ENCODE measurements around the gene DAZ2.
"Not testable (repeated sequence)": the region's sequence is repeated elsewhere in the genome, so short reads cannot be mapped to it uniquely, and the experiment has no call there.

Gene DAZ2, protein sequence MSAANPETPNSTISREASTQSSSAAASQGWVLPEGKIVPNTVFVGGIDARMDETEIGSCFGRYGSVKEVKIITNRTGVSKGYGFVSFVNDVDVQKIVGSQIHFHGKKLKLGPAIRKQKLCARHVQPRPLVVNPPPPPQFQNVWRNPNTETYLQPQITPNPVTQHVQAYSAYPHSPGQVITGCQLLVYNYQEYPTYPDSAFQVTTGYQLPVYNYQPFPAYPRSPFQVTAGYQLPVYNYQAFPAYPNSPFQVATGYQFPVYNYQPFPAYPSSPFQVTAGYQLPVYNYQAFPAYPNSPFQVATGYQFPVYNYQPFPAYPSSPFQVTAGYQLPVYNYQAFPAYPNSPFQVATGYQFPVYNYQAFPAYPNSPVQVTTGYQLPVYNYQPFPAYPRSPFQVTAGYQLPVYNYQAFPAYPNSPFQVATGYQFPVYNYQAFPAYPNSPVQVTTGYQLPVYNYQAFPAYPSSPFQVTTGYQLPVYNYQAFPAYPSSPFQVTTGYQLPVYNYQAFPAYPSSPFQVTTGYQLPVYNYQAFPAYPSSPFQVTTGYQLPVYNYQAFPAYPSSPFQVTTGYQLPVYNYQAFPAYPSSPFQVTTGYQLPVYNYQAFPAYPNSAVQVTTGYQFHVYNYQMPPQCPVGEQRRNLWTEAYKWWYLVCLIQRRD

DNA sequence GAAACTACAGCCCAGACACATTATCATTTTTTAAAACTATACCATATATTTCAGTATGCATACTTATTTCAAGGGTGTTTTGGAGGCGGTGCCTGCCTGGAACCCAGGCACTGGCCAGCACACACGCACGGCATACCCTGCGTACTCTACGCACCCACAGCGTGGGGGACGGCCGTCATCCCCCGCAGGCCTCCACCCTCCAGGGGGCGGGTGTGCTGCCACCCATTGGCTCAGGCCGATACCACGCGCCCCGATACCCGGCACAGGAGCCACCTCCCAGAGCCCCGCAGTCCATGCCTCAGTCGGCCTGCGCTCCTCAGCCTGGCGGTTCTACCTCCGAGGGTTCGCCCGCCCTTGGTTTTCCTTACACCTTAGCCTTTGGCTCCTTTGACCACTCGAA, at the start of gene DAZ2:
DAZ2 (plus strand) TSS at position 301 of the 400 bp plus-strand sequence. CDS start 208 bp downstream, outside the sequence.
- not testable (repeated sequence) for DNase-seq

DNA sequence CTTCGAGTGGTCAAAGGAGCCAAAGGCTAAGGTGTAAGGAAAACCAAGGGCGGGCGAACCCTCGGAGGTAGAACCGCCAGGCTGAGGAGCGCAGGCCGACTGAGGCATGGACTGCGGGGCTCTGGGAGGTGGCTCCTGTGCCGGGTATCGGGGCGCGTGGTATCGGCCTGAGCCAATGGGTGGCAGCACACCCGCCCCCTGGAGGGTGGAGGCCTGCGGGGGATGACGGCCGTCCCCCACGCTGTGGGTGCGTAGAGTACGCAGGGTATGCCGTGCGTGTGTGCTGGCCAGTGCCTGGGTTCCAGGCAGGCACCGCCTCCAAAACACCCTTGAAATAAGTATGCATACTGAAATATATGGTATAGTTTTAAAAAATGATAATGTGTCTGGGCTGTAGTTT, 20.4 kb upstream of the DAZ2 start, which contains the start of gene DAZ1:
DAZ1 (minus strand) TSS at position 101 of the 400 bp plus-strand sequence. CDS start 208 bp downstream, outside the sequence.
- DNase-seq, result not testable (repeated sequence)

DNA sequence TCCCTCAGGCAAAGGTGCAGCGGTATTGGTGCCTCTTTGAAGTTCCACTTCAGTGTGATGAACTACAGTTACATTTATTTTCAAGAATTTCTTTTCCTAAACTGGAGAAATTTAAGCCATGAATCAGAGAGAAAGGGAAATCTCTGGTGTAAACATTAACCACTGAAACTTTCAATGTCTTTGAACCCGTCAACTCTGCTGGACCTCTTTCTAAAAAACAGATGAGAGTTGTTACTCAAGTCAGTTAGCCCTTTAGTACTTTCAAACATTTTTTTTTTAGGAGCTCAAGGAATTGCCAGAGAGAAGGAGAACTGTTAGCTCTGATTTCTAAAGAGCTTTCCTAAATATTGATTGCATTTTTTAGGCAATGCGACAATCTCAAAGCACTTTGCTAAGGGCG, 11.9 kb upstream of the DAZ2 start:
- DNase-seq, result not testable (repeated sequence)

DNA sequence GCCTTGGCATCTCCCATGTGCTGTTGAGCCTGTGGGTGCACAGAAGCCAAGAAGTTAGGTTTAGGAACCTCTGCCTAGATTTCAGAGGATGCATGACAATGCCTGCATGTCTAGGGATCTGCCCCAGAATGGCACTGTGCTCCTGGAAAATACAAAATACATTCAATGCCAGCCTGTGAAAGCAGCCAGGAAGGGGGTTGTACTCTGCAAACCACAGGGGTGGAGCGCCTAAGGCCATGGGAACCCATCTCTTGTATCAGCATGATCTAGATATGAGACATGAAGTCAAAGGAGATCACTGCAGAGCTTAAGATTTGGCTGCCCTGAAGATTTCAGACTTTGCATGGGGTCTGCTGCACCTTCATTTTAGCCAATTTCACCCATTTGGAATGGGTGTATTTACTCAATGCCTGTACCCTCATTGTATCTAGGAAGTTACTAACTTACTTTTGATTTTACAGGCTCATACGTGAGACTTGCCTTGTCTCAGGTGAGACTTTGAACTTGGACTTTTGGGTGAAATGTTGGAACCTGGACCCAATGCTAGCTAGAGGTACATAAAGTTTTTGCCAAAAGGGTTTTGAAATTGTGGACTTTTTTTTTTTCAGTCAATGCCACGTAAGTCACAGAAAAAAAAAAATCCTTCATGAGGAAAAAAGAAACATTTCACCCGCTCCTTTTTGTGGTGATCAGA, 9.4 kb upstream of the DAZ2 start:
- not testable (repeated sequence) for DNase-seq

DNA sequence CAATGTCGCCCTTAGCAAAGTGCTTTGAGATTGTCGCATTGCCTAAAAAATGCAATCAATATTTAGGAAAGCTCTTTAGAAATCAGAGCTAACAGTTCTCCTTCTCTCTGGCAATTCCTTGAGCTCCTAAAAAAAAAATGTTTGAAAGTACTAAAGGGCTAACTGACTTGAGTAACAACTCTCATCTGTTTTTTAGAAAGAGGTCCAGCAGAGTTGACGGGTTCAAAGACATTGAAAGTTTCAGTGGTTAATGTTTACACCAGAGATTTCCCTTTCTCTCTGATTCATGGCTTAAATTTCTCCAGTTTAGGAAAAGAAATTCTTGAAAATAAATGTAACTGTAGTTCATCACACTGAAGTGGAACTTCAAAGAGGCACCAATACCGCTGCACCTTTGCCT, 8.7 kb upstream of the DAZ2 start:
- DNase-seq, result not testable (repeated sequence)

Measured in hematopoietic multipotent progenitor cell treated with erythropoietin and hydrocortisone succinate and interleukin-3 and kit ligand, for 8 days (in vitro differentiated cells).